ENCODE data around the gene NLGN1. TPM values are rescaled to one million over a fixed set of nuclear protein-coding genes. Genes with fewer than 3 reads are reported as not detected.

NLGN1 gene
- polyA plus RNA-seq, 1 donor from 2014 or later = 2.7 TPM

GRCh38 chr3:174061731-174062130, 664.2 kb downstream of the NLGN1 start:
- no peak for TF ChIP-seq RAD21 (conservative IDR thresholded peaks at IDR 0.05)
- TF ChIP-seq TAF1 (IDR thresholded peaks at IDR 0.05; ENCODE audit: low read depth) = no peak
- no peaks in the 10 kb centered on the region for H3K27me3 ChIP-seq (ENCODE audit: insufficient read depth, low read depth, low read length)
- no peak overlapping the region for H3K4me2 ChIP-seq (ENCODE audit: low read length)
- H3F3A ChIP-seq (ENCODE audit: insufficient read depth, low read length, poor library complexity, severe bottlenecking) = no peaks in the 10 kb centered on the region
- no peaks in the 10 kb centered on the region for H3K36me3 ChIP-seq (ENCODE audit: insufficient read depth, low read length)
- no peaks in the 10 kb centered on the region for H3K79me2 ChIP-seq (replicated peaks; ENCODE audit: insufficient read depth, low read length)
- H3K9ac ChIP-seq (ENCODE audit: low read length) = no peak overlapping the region
- H3K27ac ChIP-seq (ENCODE audit: low read length) = no peak overlapping the region
- H3K4me3 ChIP-seq (ENCODE audit: low read length) = no peak overlapping the region
- no peaks in the 10 kb centered on the region for H3K9me2 ChIP-seq (ENCODE audit: insufficient read depth, low read length)
- H4K20me1 ChIP-seq (ENCODE audit: insufficient read depth) = no peaks in the 10 kb centered on the region
- H3K9me3 ChIP-seq (ENCODE audit: low read length) = no peaks in the 10 kb centered on the region
- no peak overlapping the region for H2AFZ ChIP-seq (ENCODE audit: low read depth, low read length)

GRCh38 chr3:174062923-174063322, 665.4 kb downstream of the NLGN1 start:
- H3K9me2 ChIP-seq (ENCODE audit: insufficient read depth, low read length) = no peaks in the 10 kb centered on the region
- H3K4me3 ChIP-seq (ENCODE audit: low read length) = no peak overlapping the region
- no peaks in the 10 kb centered on the region for H3F3A ChIP-seq (ENCODE audit: insufficient read depth, low read length, poor library complexity, severe bottlenecking)
- H3K27me3 ChIP-seq (ENCODE audit: insufficient read depth, low read depth, low read length) = no peaks in the 10 kb centered on the region
- H3K36me3 ChIP-seq (ENCODE audit: insufficient read depth, low read length) = no peaks in the 10 kb centered on the region
- no peaks in the 10 kb centered on the region for H4K20me1 ChIP-seq (ENCODE audit: insufficient read depth)
- TF ChIP-seq, protein P1, sequence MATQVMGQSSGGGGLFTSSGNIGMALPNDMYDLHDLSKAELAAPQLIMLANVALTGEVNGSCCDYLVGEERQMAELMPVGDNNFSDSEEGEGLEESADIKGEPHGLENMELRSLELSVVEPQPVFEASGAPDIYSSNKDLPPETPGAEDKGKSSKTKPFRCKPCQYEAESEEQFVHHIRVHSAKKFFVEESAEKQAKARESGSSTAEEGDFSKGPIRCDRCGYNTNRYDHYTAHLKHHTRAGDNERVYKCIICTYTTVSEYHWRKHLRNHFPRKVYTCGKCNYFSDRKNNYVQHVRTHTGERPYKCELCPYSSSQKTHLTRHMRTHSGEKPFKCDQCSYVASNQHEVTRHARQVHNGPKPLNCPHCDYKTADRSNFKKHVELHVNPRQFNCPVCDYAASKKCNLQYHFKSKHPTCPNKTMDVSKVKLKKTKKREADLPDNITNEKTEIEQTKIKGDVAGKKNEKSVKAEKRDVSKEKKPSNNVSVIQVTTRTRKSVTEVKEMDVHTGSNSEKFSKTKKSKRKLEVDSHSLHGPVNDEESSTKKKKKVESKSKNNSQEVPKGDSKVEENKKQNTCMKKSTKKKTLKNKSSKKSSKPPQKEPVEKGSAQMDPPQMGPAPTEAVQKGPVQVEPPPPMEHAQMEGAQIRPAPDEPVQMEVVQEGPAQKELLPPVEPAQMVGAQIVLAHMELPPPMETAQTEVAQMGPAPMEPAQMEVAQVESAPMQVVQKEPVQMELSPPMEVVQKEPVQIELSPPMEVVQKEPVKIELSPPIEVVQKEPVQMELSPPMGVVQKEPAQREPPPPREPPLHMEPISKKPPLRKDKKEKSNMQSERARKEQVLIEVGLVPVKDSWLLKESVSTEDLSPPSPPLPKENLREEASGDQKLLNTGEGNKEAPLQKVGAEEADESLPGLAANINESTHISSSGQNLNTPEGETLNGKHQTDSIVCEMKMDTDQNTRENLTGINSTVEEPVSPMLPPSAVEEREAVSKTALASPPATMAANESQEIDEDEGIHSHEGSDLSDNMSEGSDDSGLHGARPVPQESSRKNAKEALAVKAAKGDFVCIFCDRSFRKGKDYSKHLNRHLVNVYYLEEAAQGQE (IDR thresholded peaks at IDR 0.05; ENCODE audit: borderline replicate concordance) = no peak
- H3K9ac ChIP-seq (ENCODE audit: low read length) = no peak overlapping the region
- no peak overlapping the region for H3K27ac ChIP-seq (ENCODE audit: low read length)
- no peaks in the 10 kb centered on the region for H3K9me3 ChIP-seq (ENCODE audit: low read length)
- H3K4me2 ChIP-seq (ENCODE audit: low read length) = no peak overlapping the region
- no peak overlapping the region for H2AFZ ChIP-seq (ENCODE audit: low read depth, low read length)
- H3K79me2 ChIP-seq (replicated peaks; ENCODE audit: insufficient read depth, low read length) = no peaks in the 10 kb centered on the region

DNA sequence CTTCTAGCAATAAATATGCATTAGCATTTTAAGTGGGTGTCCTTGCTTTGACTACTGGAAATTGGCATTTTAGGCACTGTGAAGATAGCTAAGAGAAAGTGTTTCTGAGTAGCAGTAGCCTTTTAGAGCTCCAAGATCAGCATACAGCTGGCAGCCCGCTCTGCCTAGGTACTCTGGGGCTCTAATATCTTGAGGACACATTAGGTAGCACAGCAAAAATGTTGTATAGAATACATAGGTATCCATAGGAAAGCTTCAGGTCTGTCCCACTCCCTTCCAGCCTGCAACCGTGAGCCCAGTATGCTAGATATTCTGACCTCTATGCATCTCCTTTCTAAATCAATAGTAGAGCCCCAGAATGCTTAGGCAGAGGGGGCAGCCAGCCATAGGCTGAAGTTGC, 670.5 kb downstream of the NLGN1 start:
- Histone ChIP-seq H3K4me3 (ENCODE audit: low read length) (no peak overlapping the region), H3K79me2 (replicated peaks; ENCODE audit: insufficient read depth, low read length) (no peaks in the 10 kb centered on the region), H3K27me3 (ENCODE audit: insufficient read depth, low read depth, low read length) (no peaks in the 10 kb centered on the region), H4K20me1 (ENCODE audit: insufficient read depth) (no peaks in the 10 kb centered on the region), H3K27ac (ENCODE audit: low read length) (no peak overlapping the region), H3K36me3 (ENCODE audit: insufficient read depth, low read length) (no peaks in the 10 kb centered on the region), H3K9me3 (ENCODE audit: low read length) (no peaks in the 10 kb centered on the region), H3K9me2 (ENCODE audit: insufficient read depth, low read length) (no peaks in the 10 kb centered on the region), H2AFZ (ENCODE audit: low read depth, low read length) (no peak overlapping the region), H3F3A (ENCODE audit: insufficient read depth, low read length, poor library complexity, severe bottlenecking) (no peaks in the 10 kb centered on the region), H3K4me2 (ENCODE audit: low read length) (no peak overlapping the region), H3K9ac (ENCODE audit: low read length) (no peak overlapping the region)
- TF ChIP-seq MXI1 (conservative IDR thresholded peaks at IDR 0.05; ENCODE audit: poor library complexity, severe bottlenecking) = no peak
- TF ChIP-seq, protein P1 (IDR thresholded peaks at IDR 0.05; ENCODE audit: borderline replicate concordance) = no peak
- no peak for TF ChIP-seq POLR2AphosphoS5 (IDR thresholded peaks at IDR 0.05)
- TF ChIP-seq EZH2 (IDR thresholded peaks at IDR 0.05; ENCODE audit: borderline replicate concordance, insufficient read depth, low read length, poor library complexity, severe bottlenecking) = no peak
- TF ChIP-seq SMC3 (conservative IDR thresholded peaks at IDR 0.05; ENCODE audit: poor library complexity) = no peak
- TF ChIP-seq TAF1 (IDR thresholded peaks at IDR 0.05; ENCODE audit: low read depth) = no peak
- no peak for TF ChIP-seq EP300 (conservative IDR thresholded peaks at IDR 0.05; ENCODE audit: poor library complexity, severe bottlenecking)
- TF ChIP-seq, protein P2, sequence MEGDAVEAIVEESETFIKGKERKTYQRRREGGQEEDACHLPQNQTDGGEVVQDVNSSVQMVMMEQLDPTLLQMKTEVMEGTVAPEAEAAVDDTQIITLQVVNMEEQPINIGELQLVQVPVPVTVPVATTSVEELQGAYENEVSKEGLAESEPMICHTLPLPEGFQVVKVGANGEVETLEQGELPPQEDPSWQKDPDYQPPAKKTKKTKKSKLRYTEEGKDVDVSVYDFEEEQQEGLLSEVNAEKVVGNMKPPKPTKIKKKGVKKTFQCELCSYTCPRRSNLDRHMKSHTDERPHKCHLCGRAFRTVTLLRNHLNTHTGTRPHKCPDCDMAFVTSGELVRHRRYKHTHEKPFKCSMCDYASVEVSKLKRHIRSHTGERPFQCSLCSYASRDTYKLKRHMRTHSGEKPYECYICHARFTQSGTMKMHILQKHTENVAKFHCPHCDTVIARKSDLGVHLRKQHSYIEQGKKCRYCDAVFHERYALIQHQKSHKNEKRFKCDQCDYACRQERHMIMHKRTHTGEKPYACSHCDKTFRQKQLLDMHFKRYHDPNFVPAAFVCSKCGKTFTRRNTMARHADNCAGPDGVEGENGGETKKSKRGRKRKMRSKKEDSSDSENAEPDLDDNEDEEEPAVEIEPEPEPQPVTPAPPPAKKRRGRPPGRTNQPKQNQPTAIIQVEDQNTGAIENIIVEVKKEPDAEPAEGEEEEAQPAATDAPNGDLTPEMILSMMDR (IDR thresholded peaks at IDR 0.05; ENCODE audit: poor library complexity, severe bottlenecking) = no peak
- no peak for TF ChIP-seq RAD21 (conservative IDR thresholded peaks at IDR 0.05)

Measured in neural cell (in vitro differentiated cells).